Measurements from ENCODE around the gene SHLD1. TPM values are rescaled to one million over a fixed set of nuclear protein-coding genes. Genes with fewer than 3 reads are reported as not detected.

SHLD1 gene
- total RNA-seq, 1 donor: 1.7 TPM

- DNase-seq (ENCODE audit: low read depth): no peak
- no peak overlapping the region for H3K4me3 ChIP-seq (ENCODE audit: low read depth, low read length)
These were observed 77.7 kb downstream of the SHLD1 start for GRCh38 chr20:5827861-5828260.

GRCh38 chr20:5829241-5829809 is 79.1 kb downstream of the SHLD1 start:
- H3K4me3 ChIP-seq (ENCODE audit: low read depth, low read length): no peak overlapping the region
- no peak for DNase-seq (ENCODE audit: low read depth)
- TF ChIP-seq CTCF (IDR thresholded peaks at IDR 0.05; ENCODE audit: insufficient read depth, low read depth, low read length): no peak

More at GRCh38 chr20:5827861-5828260, 77.7 kb downstream of the SHLD1 start:
- TF ChIP-seq CTCF (IDR thresholded peaks at IDR 0.05; ENCODE audit: insufficient read depth, low read depth, low read length): no peak

- no peak overlapping the region for H3K4me3 ChIP-seq (ENCODE audit: low read depth, low read length)
- no peak for DNase-seq (ENCODE audit: low read depth)
- no peak for TF ChIP-seq CTCF (IDR thresholded peaks at IDR 0.05; ENCODE audit: insufficient read depth, low read depth, low read length)
These were observed 81.5 kb downstream of the SHLD1 start for GRCh38 chr20:5831539-5832237.

GRCh38 chr20:5833309-5833941 is 83.2 kb downstream of the SHLD1 start:
- no peak overlapping the region for H3K4me3 ChIP-seq (ENCODE audit: low read depth, low read length)
- DNase-seq (ENCODE audit: low read depth): no peak
- no peak for TF ChIP-seq CTCF (IDR thresholded peaks at IDR 0.05; ENCODE audit: insufficient read depth, low read depth, low read length)

- H3K4me3 ChIP-seq (ENCODE audit: low read depth, low read length): no peak overlapping the region
- peak; percentile 53 for DNase-seq (ENCODE audit: low read depth)
- no peak for TF ChIP-seq CTCF (IDR thresholded peaks at IDR 0.05; ENCODE audit: insufficient read depth, low read depth, low read length)
These were observed 84.3 kb downstream of the SHLD1 start for GRCh38 chr20:5834436-5835005.

- no peak overlapping the region for H3K4me3 ChIP-seq (ENCODE audit: low read depth, low read length)
- DNase-seq (ENCODE audit: low read depth): peak; percentile 68
- no peak for TF ChIP-seq CTCF (IDR thresholded peaks at IDR 0.05; ENCODE audit: insufficient read depth, low read depth, low read length)
These were observed 85.2 kb downstream of the SHLD1 start for GRCh38 chr20:5835321-5835821.

All from fibroblast of villous mesenchyme (primary cell).